HL-60 (cell line): ENCODE results near the gene ADCY1.

ENCODE experiments used
- DNase-seq, 2 experiments: peaks; one replicate each; pipeline ENCODE4 v3.0.0-alpha.2; 2010 to 2020; ENCODE audit warnings: low read depth in 1 of 2, low spot score in 1 of 2
- H3K27ac ChIP-seq: fragments of 250-450 bp; sonication (Bioruptor Pico); replicated peaks from 2 replicates; pipeline ENCODE4 v1.5.1; 2020; ENCODE audit warnings: mild to moderate bottlenecking, moderate library complexity
- H3K27me3 ChIP-seq: fragments of 250-450 bp; sonication (Bioruptor Pico); 2 replicates; pipeline ENCODE4 v1.5.1; 2021; ENCODE audit warnings: mild to moderate bottlenecking, moderate library complexity; ENCODE audit not compliant: insufficient read depth, poor library complexity, severe bottlenecking
- H3K4me3 ChIP-seq: replicated peaks from 2 replicates; pipeline ENCODE4 v1.5.1; 2011; ENCODE audit warnings: mild to moderate bottlenecking, control low read depth, low read length; ENCODE audit not compliant: insufficient read depth
- CTCF ChIP-seq: IDR thresholded peaks from one replicate; pipeline ENCODE4 v1.5.1; 2011; ENCODE audit warnings: low read length, control low read depth, inconsistent platforms; ENCODE audit not compliant: insufficient read depth
- GABPA ChIP-seq: IDR thresholded peaks from 2 replicates; pipeline ENCODE4 v1.6.1; 2012; ENCODE audit warnings: low read depth
- POLR2AphosphoS5 ChIP-seq: IDR thresholded peaks from 2 replicates; pipeline ENCODE4 v1.6.1; 2012; ENCODE audit warnings: low read depth
- REST ChIP-seq: IDR thresholded peaks from 2 replicates; pipeline ENCODE4 v1.6.1; 2012; ENCODE audit warnings: low read depth; ENCODE audit not compliant: insufficient replicate concordance
- SPI1 ChIP-seq: IDR thresholded peaks from 2 replicates; pipeline ENCODE4 v1.6.1; 2012; ENCODE audit warnings: low read depth, mild to moderate bottlenecking, borderline replicate concordance

ADCY1 gene

GRCh38 chr7:45703911-45704682 is 129.9 kb downstream of the ADCY1 start:
- Histone ChIP-seq H3K27me3 (no peaks in the 10 kb centered on the region), H3K27ac (no peak overlapping the region), H3K4me3 (no peak overlapping the region)
- TF ChIP-seq REST (no peak), CTCF (no peak), SPI1 (no peak), POLR2AphosphoS5 (no peak), GABPA (no peak)
- DNase-seq = no peak

- Histone ChIP-seq H3K4me3 (no peak overlapping the region), H3K27me3 (no peaks in the 10 kb centered on the region), H3K27ac (no peak overlapping the region)
- TF ChIP-seq CTCF (no peak), GABPA (no peak)
- no peak for DNase-seq
Observed at GRCh38 chr7:45704683-45705016, 130.5 kb downstream of the ADCY1 start.

GRCh38 chr7:45708046-45708950 is 134.1 kb downstream of the ADCY1 start:
- no peak overlapping the region for H3K27ac ChIP-seq
- H3K4me3 ChIP-seq = no peak overlapping the region
- H3K27me3 ChIP-seq = no peaks in the 10 kb centered on the region
- TF ChIP-seq CTCF = no peak
- no peak for TF ChIP-seq GABPA
- no peak for TF ChIP-seq POLR2AphosphoS5
- TF ChIP-seq SPI1 = no peak
- TF ChIP-seq REST = no peak
- no peak for DNase-seq
